Measurements from ENCODE around the gene ANTKMT.
A peak's percentile ranks its signal among the peaks of the same experiment; 100 is the strongest.

Gene ANTKMT

DNA sequence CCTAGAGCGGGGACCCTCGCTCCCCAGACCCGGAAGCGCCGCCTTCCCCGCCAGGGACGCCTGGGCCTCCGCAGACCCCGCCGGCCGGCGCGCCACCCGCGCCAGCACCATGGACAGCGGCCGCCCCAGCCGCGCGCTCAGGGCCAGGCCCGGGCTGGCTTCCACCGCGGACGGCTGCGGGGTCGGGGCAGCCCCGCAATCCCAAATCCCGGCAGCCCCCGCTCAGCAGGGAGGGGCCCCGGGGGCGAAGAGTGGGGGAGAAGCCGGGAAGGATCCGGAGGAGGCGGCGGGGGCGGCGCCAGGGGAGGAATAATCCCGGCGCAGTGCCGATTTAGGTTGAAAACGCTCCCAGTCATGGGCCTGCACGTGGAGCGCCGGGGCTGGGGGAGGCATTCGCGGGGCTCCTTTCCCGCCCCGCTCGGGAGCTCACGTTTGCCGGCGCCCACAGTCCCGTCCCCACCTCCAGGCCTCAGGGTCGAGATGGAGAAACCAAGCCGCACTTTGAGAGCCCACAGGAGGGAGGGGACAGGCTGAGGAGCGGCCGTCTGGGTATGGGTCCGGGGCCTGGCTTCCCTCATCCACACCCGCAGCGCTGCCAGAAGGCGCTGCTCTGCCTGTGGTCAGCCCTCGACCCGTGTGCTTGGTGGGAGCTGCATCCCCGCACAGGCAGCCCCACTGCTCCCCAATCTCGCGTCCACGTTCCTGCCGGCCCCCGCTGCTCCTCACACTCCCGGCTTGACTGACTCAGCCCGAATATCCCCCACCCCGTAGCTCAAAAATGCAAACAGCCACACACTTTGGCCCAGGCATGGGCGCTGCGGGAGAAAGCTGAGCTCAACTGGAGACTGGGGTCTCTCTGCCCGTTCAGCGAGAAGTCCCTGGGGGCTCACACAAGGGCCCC is 20.0 kb upstream of the ANTKMT start:
- DNase-seq, result peak; percentile 12

DNA sequence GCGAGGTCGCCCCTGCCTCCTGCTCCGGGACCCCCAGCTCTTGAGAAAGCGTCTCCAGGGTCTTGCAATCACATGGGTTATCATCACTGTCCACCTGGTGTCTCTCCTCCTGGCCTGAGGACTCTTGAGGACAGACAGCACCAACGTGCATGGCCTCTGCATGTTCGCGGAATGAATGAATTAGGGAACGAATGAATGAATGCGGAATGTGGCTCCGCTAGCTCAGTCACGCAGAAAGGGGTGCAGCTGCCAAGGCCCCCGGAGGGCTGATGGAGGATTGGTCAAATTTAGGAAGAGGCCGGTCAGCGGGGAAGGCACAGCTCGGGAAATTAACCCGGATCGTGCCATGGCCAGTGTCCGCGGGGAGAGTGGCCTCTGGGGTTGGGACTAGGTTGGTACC is 18.6 kb upstream of the ANTKMT start:
- DNase-seq, result no peak

DNA sequence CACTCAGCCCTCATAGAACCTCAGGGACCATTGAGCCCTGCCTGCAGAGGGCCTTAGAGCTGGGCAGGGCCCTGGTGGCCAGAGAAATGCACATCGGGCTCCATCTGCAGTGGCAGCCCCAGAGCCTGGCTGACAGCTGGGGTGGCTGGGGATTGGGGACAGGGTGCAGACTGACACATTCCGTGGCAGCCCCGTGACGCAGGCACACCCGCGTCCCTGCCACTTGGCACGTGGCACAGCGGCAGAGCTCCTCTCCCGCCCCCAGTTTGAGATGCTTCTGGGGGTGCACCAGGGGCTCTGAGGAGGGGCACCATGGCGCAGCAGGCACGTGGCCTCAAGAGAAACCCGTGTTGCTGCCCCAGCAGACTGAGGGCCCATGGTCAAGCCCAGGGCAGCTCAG is 17.5 kb upstream of the ANTKMT start:
- DNase-seq, result no peak

DNA sequence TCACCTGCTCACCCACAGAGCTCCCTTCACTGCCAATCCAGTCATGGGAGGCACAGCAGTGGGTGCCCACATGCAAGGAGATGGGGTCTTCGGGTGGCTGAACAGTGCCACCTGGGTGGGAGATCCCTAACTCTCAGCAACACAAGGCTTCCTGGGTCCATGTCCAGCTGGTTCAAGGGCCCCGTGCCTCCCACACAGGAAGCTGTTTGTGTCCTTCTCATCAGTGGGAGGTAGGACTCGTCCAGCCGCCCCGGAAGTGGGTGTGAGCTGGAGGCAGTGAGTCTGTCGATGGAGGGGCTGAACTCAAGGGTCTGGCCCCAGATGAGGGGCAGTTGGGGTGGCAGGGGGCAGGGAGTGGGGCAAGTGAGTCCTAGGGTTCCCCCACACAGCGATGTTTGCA is 16.9 kb upstream of the ANTKMT start:
- DNase-seq, result no peak

DNA sequence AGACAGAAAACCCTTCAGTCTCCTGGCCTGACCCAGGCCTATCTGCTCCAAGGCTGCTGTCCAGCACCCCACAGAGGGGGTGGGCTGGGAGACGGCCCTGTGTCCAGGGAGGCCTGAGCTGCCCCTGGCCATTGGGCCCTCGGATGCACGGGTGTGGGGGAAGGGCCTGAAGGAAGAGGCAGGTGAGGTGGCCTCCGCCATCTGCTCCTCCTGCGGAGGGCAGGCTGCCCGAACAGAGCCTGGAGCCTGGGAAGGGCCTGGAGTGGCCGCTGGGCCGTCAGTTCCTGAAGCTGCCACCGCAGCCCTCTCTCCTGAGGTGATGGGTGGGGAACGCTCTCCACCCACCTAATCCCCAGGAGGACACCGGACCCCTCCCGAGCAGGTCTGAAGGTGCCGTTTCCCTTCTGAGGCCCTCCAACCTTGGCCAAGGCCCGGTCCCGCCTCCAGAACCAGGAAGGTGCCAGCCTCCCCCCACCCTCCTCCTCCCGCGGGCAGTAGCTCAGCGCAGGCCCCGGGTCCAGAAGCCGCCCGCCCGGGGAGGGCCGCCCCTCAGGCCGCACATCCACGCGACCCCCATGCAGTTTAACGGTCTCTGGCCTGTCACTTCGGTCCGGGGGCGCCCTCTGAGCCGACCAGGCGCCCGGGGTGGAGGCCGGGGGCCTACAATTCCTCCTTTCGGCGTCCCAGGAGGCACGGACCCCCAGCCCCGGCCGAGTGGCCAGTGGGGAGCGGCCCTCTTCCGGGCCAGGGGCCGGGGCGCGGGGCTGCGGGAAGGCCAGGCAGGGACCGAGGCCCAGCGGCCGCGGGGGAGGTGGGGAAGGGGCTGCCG is 16.2 kb upstream of the ANTKMT start:
- no peak for DNase-seq

DNA sequence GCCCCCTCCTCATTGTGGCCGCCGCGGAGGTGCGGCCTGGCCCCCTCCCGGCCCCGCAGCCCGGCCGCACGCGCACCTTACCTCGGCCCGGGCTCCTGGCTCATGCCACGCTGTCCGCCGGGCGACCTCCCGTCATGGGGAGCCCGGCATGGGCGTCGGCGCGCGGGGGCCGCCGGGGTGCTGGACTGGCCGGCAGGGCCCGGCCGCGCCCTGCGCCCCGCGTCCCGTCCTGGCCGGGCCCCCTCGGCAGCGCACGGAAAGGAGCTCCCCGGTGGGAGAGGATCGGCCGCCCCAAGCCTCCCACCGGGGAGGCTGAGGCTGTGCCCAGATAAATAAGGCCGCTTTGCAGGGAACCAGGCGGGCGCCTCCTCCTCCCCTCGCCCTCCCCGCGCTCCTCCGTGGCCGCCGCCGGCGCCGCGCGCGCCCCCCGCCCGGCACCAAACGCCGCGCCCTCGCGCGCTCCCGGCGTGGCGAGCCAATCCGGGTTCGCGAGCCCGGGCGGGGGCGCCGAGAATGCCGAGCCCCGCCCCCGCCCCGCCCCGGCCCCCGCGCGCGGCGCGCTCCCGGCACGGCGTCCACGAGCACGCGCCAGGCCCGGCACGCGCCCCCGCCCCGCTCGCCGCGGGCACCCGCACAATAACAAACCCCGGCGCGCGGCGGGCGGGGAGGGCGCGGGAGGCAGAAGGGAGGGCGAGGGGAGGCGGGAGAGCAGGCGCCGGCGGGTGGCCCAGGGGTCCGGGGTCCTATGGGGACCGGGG is 15.3 kb upstream of the ANTKMT start, which contains the start of gene FBXL16:
FBXL16 (minus strand) TSS at position 371 of the 758 bp plus-strand sequence. CDS start 8,396 bp downstream, outside the sequence.
- no peak for DNase-seq

GRCh38 chr16:706189-707061 is 14.5 kb upstream of the ANTKMT start:
- no peak for DNase-seq

DNA sequence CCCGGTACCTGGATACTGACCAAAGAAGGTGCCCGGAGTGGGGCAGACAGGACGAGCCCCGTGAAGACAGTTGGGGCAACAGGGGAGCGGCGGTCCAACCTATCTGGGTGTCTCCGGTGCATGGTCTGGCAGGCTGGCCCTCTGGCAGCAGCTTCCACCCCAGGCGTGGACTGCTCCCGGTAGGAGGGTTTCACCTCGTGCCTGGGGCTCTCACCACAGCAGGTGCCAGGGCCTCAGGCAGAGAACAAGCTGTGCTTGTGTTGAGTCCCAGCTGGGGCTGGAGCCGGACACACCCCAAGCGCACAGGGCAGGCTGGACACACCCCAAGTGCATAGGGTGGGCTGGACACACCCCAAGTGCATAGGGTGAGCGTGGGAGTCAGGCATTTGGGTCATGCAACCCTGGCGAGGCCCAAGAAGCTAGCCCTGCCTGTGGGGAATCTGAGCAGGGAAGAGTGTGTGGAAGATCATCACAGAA is 13.8 kb upstream of the ANTKMT start:
- no peak for DNase-seq

GRCh38 chr16:708019-708418 is 12.9 kb upstream of the ANTKMT start:
- no peak for DNase-seq

- no peak for DNase-seq
Observed at GRCh38 chr16:708959-709358, 12.0 kb upstream of the ANTKMT start.

DNA sequence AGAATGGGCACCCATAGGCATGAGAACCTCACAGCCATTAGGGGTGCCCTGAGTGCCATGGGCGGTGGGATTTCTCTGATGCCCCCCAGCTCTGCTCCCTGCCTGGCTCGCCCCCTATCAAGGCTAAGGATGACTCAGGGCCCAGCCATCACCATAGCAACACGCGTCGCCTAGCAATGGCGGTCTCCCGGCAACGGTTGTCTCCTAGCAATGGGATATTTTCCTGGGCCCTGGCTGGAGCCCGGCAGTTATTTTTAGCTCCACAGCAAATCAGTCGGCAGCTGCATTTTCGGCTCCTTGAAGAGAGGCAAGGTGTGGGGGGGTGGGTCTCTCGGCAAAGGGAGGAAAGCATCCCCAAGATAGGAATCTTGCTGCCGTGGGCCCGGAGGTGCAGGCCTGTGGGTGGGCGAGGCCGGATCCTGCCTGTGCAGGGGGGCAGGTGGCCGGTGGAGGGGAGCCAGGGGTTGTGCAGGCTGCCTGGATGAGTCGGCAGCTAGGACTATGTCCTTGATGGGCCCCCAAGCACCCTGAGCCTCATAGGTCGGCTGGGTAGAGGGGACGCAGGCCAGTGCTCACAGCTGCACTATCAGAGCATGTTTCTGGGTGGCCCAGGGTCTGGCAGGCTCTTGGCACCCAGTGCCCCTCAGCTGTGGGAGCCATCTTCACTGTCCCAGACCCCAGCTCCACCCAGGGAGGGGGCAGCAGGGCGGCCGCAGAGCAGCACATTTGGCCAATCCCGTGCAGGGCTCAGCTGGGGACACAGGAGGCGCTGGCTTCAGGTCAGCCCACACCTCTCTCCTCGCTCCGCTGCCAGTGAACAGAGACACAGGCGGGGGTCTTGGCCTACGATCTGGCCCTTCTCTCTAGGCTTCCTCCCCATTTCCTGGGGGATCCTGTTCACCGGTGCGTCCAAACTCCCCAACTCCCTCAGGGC is 11.1 kb upstream of the ANTKMT start:
- DNase-seq, result no peak

GRCh38 chr16:710500-711075 is 10.4 kb upstream of the ANTKMT start:
- DNase-seq, result no peak

GRCh38 chr16:711084-711483 is 9.9 kb upstream of the ANTKMT start:
- no peak for DNase-seq

DNA sequence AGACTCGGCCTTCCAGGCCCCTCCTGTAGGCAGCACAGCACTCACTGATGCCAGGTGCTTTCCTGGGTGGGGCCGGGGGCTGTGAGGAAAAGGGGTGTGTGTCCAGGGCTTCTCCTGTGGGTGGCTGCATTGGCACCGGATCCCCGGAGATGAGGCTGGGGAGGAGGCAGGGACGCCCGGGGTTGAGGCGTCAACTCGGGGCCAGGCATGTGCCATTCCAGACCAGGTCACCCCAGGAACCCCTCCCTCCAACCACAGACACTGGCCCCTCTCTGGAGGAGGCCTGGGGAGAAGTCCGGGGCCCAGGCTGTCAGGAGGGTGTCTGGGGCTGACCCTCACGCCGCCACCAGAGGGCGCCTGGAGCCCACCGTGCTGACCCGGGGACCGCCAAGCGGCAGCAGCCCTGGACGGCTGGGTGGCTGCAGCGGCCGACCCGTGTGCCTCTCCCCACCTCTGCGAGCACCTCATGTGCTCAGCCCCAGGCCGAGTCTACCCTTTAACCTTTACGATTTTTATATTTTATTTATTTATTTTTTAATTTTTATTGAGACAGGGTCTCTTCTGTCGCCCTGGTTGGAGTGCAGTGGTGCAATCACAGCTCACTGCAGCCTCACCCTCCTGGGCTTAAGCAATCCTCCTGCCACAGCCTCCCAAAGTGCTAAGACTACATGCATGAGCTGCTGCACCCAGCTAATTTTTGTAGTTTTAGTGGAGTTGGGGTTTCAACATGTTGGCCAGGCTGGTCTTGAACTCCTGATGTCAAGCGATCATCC is 9.2 kb upstream of the ANTKMT start:
- peak; percentile 75 for DNase-seq

DNA sequence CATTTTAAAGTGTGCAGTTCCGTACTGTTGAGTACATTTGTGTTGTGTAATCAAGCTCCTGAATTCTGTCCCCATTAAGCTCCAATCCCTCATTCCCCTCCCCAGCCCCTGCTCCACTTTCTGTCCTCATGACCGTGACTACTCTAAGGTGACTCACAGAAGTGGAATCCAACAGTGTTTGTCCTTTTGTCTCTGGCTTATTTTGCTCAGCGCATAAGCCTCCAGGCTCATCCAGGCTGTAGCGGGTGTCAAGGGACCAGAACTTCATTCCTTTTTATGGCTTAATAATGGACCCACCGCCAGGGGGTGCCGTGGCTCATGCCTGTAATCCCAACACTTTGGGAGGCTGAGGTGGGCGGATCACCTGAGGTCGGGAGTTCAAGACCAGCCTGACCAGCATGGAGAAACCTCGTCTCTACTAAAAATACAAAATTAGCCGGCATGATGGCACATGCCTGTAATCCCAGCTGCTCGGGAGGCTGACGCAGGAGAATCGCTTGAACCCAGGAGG is 8.2 kb upstream of the ANTKMT start:
- DNase-seq, result peak; percentile 31

DNA sequence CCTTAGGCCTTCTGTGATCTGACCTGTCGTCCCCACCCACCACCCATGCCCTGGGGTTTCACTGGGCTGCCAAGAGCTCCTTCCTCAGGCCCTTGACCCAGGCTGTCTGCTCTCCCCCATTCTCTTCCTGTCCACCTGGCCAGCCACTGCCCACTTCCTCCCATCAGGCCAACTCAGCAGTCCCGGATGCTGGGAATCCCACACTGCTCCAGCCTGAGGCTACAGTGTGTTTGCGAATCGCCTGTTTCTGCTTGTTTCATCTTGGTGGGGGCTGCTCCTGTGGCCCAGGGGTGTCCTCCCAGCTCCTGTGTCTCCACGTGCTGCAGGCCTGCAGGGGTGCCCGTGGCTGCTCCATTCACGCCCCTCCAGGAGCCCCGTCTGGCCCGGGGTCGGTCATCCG is 6.9 kb upstream of the ANTKMT start:
- no peak for DNase-seq

DNA sequence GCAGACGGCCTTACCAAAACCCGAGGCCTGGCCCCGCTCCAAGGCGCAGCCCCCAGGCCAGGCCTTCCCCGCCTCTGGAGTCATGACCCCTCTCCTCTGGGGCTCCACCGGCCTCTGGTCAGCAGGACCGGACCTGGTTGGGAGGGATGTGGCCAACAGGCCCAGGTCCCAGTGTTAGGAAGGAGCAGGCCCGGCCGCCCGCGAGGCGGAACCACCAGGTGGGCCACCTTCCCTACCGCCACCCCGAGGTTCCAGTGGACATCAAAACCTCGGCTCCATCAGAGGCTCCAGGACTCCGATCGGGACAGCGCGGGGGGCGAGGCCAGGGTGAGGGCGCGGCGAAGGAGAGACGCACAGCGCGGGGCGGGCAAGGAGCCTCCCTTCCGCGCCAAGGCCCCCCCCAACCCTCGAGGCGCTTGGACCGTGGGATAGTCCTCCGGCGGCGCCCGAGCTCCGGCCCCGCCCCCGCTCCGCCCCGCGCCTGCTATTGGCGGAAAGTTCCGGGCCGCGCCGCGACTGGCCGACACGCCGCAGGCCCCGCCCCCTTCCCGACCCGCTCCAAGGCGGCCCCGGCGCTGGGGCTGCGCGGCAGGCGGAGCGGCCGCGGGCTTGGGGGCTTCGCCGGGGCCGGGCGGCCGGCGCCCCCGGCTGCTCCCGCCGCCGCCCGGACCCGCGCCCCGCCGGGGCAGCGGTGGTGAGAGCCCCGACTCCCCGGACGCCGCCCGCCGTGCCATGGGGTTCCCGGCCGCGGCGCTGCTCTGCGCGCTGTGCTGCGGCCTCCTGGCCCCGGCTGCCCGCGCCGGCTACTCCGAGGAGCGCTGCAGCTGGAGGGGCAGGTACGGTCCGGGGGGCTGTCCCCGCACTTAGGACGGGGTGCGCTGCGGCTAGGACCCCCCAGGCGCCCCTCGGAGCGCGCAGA is 6.1 kb upstream of the ANTKMT start, which contains the start of gene METRN:
METRN (plus strand) TSS at position 561 of the 919 bp plus-strand sequence; CDS start at position 733, 172 bp downstream.
- peak; percentile 84 for DNase-seq
